HG02870 (cell line): ENCODE results near the gene TMEM98.
"Not testable (repeated sequence)": the region's sequence is repeated elsewhere in the genome, so short reads cannot be mapped to it uniquely, and the experiment has no call there.

Source experiments
- ATAC-seq: cut with Tn5 transposase; IDR thresholded peaks from one replicate; pipeline ENCODE4 v1.9.1; 2021; ENCODE audit warnings: mild to moderate bottlenecking, moderate library complexity; ENCODE audit not compliant: unreplicated experiment

Gene TMEM98

GRCh38 chr17:32914181-32914580, 13.8 kb upstream of the TMEM98 start:
- ATAC-seq: no peak

- no peak for ATAC-seq
These were observed 12.7 kb upstream of the TMEM98 start for GRCh38 chr17:32915245-32915644.

GRCh38 chr17:32916134-32916533, 11.8 kb upstream of the TMEM98 start:
- ATAC-seq: no peak

GRCh38 chr17:32917081-32917480, 10.9 kb upstream of the TMEM98 start:
- ATAC-seq: no peak

- ATAC-seq: no peak
These were observed 10.1 kb upstream of the TMEM98 start for GRCh38 chr17:32917842-32918241.

GRCh38 chr17:32919876-32920275, 8.1 kb upstream of the TMEM98 start:
- not testable (repeated sequence) for ATAC-seq

GRCh38 chr17:32920293-32920692, 7.7 kb upstream of the TMEM98 start:
- no peak for ATAC-seq

GRCh38 chr17:32921017-32921416, 6.9 kb upstream of the TMEM98 start:
- ATAC-seq: no peak

- not testable (repeated sequence) for ATAC-seq
These were observed 4.0 kb upstream of the TMEM98 start for GRCh38 chr17:32923905-32924304.

GRCh38 chr17:32926183-32926582, 1.8 kb upstream of the TMEM98 start:
- no peak for ATAC-seq

- ATAC-seq: not testable (repeated sequence)
These were observed 1.2 kb upstream of the TMEM98 start for GRCh38 chr17:32926789-32927188.

- ATAC-seq: no peak
These were observed 691 bp upstream of the TMEM98 start for GRCh38 chr17:32927201-32927723.

- ATAC-seq: no peak
These were observed 908 bp downstream of the TMEM98 start for GRCh38 chr17:32928586-32929535.

GRCh38 chr17:32929588-32929987, 1.6 kb downstream of the TMEM98 start:
- no peak for ATAC-seq

- ATAC-seq: no peak
These were observed 2.6 kb downstream of the TMEM98 start for GRCh38 chr17:32930512-32930911.

GRCh38 chr17:32931686-32932085, 3.7 kb downstream of the TMEM98 start:
- no peak for ATAC-seq

GRCh38 chr17:32933881-32934280, 5.9 kb downstream of the TMEM98 start:
- no peak for ATAC-seq

- ATAC-seq: no peak
These were observed 7.8 kb downstream of the TMEM98 start for GRCh38 chr17:32935726-32936125.

- no peak for ATAC-seq
These were observed 8.4 kb downstream of the TMEM98 start for GRCh38 chr17:32936186-32936893.

GRCh38 chr17:32936894-32937500, 9.0 kb downstream of the TMEM98 start:
- no peak for ATAC-seq

GRCh38 chr17:32940706-32941390, 12.9 kb downstream of the TMEM98 start:
- no peak for ATAC-seq
